ENCODE results near the gene TUBGCP2. TPM values are rescaled to one million over a fixed set of nuclear protein-coding genes. Genes with fewer than 3 reads are reported as not detected.

The TUBGCP2 gene
- total RNA-seq, 1 experiment from 2014 or later, result 35.4 TPM

DNA sequence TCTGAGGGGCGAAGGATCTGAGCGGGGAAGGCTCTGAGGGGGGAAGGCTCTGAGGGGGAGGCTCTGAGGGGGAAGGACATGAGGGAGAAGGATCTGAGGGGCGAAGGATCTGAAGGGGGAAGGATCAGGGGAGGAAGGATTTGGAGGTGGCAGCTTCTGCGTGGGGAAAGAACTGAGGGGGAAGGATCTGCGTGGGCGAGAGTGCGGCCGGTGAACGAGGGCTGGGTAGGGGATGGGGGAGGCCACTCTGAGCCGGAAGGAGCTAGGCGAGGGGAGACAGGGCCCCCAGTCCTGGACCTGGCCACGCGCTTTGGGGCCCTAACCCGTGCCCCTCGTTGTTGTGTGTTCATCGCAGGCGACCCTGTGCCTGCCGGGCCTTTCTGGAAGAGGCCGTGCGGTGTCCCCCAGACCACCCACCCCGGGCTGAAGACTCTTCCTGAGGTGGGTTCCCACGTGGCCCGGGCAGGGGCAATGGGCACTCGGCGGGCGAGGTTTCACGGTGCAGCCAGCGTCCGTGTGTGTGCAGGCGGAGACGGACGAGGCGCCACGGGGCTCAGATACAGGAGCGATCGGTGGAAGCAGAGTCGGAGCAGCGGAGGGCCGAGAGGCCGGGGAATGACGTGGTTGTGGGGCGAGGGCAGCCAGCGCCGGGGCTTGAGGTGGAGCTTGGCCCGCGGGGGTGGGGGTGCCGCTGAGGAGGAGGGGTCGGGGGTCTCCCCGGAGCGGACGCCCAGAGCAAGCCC lies 26.0 kb upstream of the TUBGCP2 start:
- no peaks in the 10 kb centered on the region for H3K27me3 ChIP-seq (ENCODE audit: insufficient read depth, low read length)
- ATAC-seq (no peak), DNase-seq (ENCODE audit: low read depth, low spot score) (no peak)
- no peaks in the 10 kb centered on the region for H3K79me2 ChIP-seq (ENCODE audit: insufficient read depth, low read length)
- BruUV-seq (replicated peaks), result no TSS peak
- H4K20me1 ChIP-seq (ENCODE audit: insufficient read depth), result no peaks in the 10 kb centered on the region
- CTCF ChIA-PET, result no interaction called here
- H3K27ac ChIP-seq (ENCODE audit: low read depth, low read length), result no peak overlapping the region
- intact Hi-C loops (cut with micrococcal nuclease), result no loop called here
- no peak overlapping the region for H2AFZ ChIP-seq (ENCODE audit: low read depth, low read length, poor library complexity, severe bottlenecking)
- no peaks in the 10 kb centered on the region for H3K9me2 ChIP-seq (ENCODE audit: insufficient read depth)
- no peaks in the 10 kb centered on the region for H3K36me3 ChIP-seq (ENCODE audit: control insufficient read depth in 1 of 2, insufficient read depth in 2 of 2, low read length in 2 of 2)
- H3K9me3 ChIP-seq (ENCODE audit: control insufficient read depth in 1 of 2, insufficient read depth in 1 of 2, low read depth in 1 of 2, low read length in 2 of 2), result no peaks in the 10 kb centered on the region
- H3K4me3 ChIP-seq (replicated peaks in 1 of 2; ENCODE audit: low read depth in 1 of 2, low read length in 2 of 2), result no peak overlapping the region
- no peak overlapping the region for H3K4me2 ChIP-seq (ENCODE audit: low read length)
- RAD21 ChIA-PET (ENCODE audit: low non-redundant PET in 1 of 2, low total read pairs in 2 of 2, uncharacterized antibody in 2 of 2, unreplicated experiment in 2 of 2), result no interaction called here
- POLR2A ChIA-PET, result no interaction called here
- TF ChIP-seq EZH2phosphoT487 (IDR thresholded peaks at IDR 0.05; ENCODE audit: borderline replicate concordance) (no peak), ELF1 (IDR thresholded peaks at IDR 0.05; ENCODE audit: borderline replicate concordance, low read depth) (no peak), JUND (IDR thresholded peaks at IDR 0.05) (no peak), SIN3A (IDR thresholded peaks at IDR 0.05; ENCODE audit: low read depth) (no peak), CTCF (IDR thresholded peaks at IDR 0.05 in 2 of 3, conservative IDR thresholded peaks at IDR 0.05 in 1 of 3; ENCODE audit: borderline replicate concordance in 1 of 3, insufficient read depth in 1 of 3, low read depth in 2 of 3, low read length in 2 of 3) (no peak), EZH2 (IDR thresholded peaks at IDR 0.05) (no peak), YY1 (IDR thresholded peaks at IDR 0.05; ENCODE audit: extremely low read depth, insufficient replicate concordance, low read depth, low read length) (no peak), CEBPB (IDR thresholded peaks at IDR 0.05; ENCODE audit: low read depth) (no peak), ZBTB33 (IDR thresholded peaks at IDR 0.05; ENCODE audit: extremely low read depth, insufficient replicate concordance, low read length) (no peak), ZNF274 (IDR thresholded peaks at IDR 0.05; ENCODE audit: low read depth, low read length) (no peak), FOSL1 (IDR thresholded peaks at IDR 0.05; ENCODE audit: low read depth) (no peak)
- H3K4me1 ChIP-seq (ENCODE audit: control insufficient read depth in 1 of 2, insufficient read depth in 2 of 2, low read length in 2 of 2), result no peaks in the 10 kb centered on the region; a peak in 1 of 4 replicates
- no peak overlapping the region for H3K9ac ChIP-seq (ENCODE audit: low read length)
